Urinary bladder (tissue), 4 donors: ENCODE measurements around the gene LILRB2. TPM values are rescaled to one million over a fixed set of nuclear protein-coding genes. Genes with fewer than 3 reads are reported as not detected.

Source experiments
- DNase-seq: peaks from one replicate; pipeline ENCODE4 v3.0.0-alpha.2; 2015; ENCODE audit errors: extremely low spot score
- H3K27ac ChIP-seq: one replicate; pipeline ENCODE4 v1.5.1; 2013; ENCODE audit warnings: low read depth, mild to moderate bottlenecking, moderate library complexity
- H3K36me3 ChIP-seq: one replicate; pipeline ENCODE4 v1.6.1; 2013; ENCODE audit warnings: mild to moderate bottlenecking, moderate library complexity; ENCODE audit not compliant: insufficient read depth
- H3K4me1 ChIP-seq: one replicate; pipeline ENCODE4 v1.6.1; 2013; ENCODE audit warnings: mild to moderate bottlenecking, moderate library complexity; ENCODE audit not compliant: insufficient read depth
- H3K4me3 ChIP-seq: one replicate; pipeline ENCODE4 v1.5.1; 2013; ENCODE audit warnings: low read depth, low read length
- WGBS: extraction: QIAGEN DNeasy Blood & Tissue Kit; methylation state at CpG from one replicate; pipeline ENCODE4 v1.1.7; 2013; 5-methylcytosine and 5-hydroxymethylcytosine counted together
- polyA plus RNA-seq: library from polyadenylated mRNA; stranded (reverse); fragments of 200-250 nt; gene quantifications from one replicate; pipeline ENCODE4 v1.2.3, GENCODE V29; 2013
- total RNA-seq: library from RNA; depleted of rRNA; stranded (reverse); fragments of >200 nt; gene quantifications from one replicate; pipeline ENCODE4 v1.2.3, GENCODE V29; 2014
- donor health status: healthy with polysubstance abuse.
- donor health status: healthy.

LILRB2 gene
- total and polyA plus RNA-seq, 2 donors = 1.3 to 6.2 TPM

DNA sequence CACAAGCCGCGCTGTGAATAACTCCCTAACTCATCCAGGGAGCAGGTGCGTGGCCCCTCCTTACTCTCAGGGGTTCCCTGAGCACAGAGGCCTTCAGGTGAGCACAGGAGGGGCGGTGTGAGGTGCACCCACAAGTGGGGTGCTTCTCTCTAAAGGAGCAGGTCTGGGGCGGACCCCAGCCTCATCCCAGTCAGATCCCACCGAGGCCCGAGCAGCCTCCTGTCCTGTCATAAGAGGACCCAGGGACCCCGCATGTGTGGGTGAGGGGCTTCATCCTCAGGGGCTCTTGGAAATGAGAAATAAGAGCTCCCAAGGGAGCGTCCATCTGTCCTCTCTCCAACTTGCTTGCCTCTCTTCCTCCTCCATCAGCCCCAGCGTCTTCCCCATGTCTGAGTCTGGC is 35.0 kb upstream of the LILRB2 start:
- H3K27ac ChIP-seq = no peak overlapping the region
- no peak for DNase-seq
- no peak overlapping the region for H3K4me3 ChIP-seq
- no peaks in the 10 kb centered on the region for H3K4me1 ChIP-seq
- no peaks in the 10 kb centered on the region for H3K36me3 ChIP-seq
- 78% methylated on average over 10 of the region's 10 CpGs for WGBS

DNA sequence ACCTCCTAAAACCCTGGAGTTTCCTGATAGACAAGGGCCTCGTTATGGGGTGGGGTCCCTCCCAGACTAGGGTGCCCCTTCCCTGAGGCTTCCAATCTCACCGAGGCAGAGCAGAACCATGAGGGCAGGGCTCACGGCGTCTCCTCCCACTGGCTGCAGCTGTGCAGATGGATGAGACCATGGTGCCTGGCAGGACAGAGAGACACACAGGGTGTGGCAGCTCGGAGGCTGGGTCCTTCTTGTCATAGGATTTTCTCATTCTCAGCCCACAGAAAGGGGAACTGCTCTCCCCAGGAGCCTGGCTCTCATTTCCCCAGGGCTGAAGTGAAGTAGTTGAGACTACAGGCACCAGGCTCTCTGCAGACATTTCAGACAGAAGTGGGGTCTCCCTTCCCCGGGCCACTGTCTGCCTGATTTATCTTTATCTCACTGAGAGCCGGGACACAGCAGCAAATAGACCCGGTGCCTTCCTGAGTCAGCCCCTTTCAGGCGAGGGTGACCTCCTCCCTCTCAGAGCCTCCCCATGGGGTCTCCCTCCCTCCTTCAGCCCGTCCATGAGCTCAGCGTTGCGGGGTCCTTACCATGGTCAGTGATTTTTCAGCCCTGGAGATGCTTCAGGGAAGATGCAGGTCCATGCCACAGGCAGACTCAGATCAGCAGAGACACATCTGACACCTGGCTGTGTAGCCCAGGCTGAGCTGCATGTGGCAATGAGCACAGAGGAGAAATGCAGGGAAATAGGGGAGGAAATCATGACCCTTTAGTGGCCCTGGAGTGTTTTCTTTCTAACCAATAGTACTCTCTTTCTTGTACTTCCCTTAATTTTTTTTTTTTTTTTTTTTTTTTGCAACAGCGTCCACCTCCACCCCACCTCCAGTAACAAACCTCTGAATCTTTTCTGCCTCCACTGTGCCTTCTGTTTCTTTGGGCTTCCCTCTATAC is 31.8 kb upstream of the LILRB2 start, which contains the start of gene LILRA5:
Gene LILRA5, minus strand, starts transcription at position 731 of the 942 bp plus-strand sequence. Its CDS starts 147 bp downstream, at position 584.
- Histone ChIP-seq H3K27ac (no peak within 1 kb of the TSS), H3K4me3 (no peak within 1 kb of the TSS), H3K4me1 (no peaks in the 10 kb centered on the region), H3K36me3 (no peaks in the 10 kb centered on the region)
- WGBS = 56% methylated on average over 13 of the region's 13 CpGs
- DNase-seq = no peak

GRCh38 chr19:54312011-54312410 is 31.1 kb upstream of the LILRB2 start:
- DNase-seq = no peak
- Histone ChIP-seq H3K4me3 (no peak overlapping the region), H3K27ac (no peak overlapping the region), H3K4me1 (no peaks in the 10 kb centered on the region), H3K36me3 (no peaks in the 10 kb centered on the region)
- 64% methylated on average over 6 of the region's 6 CpGs for WGBS

- H3K36me3 ChIP-seq = no peaks in the 10 kb centered on the region
- H3K4me3 ChIP-seq = no peak overlapping the region
- H3K4me1 ChIP-seq = no peaks in the 10 kb centered on the region
- H3K27ac ChIP-seq = no peak overlapping the region
- 61% methylated on average over 5 of the region's 5 CpGs for WGBS
- no peak for DNase-seq
Observed at GRCh38 chr19:54311486-54311885, 30.6 kb upstream of the LILRB2 start.

- no peak overlapping the region for H3K27ac ChIP-seq
- WGBS = 75% methylated on average over 5 of the region's 5 CpGs
- H3K36me3 ChIP-seq = no peaks in the 10 kb centered on the region
- H3K4me3 ChIP-seq = no peak overlapping the region
- no peak for DNase-seq
- H3K4me1 ChIP-seq = no peaks in the 10 kb centered on the region
Observed at GRCh38 chr19:54310543-54310942, 29.6 kb upstream of the LILRB2 start.

DNA sequence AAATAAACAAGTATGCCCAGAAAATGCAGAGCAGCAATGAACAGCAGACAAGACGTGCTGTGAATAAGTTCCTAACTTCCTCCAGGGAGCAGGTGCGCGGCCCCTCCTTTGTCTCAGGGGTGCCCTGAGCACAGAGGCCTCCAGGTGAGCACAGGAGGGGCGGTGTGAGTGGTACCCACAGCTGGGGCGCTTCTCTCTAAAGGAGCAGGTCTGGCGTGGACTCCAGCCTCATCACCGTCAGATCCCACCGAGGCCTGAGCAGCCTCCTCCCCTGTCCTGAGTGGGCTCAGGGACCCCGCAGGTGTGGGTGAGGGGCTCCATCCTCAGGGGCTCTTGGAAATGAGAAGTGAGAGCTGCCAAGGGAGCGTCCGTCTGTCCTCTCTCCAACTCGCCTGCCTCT is 28.9 kb upstream of the LILRB2 start:
- DNase-seq = no peak
- Histone ChIP-seq H3K4me3 (no peak overlapping the region), H3K36me3 (no peaks in the 10 kb centered on the region), H3K4me1 (no peaks in the 10 kb centered on the region), H3K27ac (no peak overlapping the region)
- 70% methylated on average over 12 of the region's 12 CpGs for WGBS

DNA sequence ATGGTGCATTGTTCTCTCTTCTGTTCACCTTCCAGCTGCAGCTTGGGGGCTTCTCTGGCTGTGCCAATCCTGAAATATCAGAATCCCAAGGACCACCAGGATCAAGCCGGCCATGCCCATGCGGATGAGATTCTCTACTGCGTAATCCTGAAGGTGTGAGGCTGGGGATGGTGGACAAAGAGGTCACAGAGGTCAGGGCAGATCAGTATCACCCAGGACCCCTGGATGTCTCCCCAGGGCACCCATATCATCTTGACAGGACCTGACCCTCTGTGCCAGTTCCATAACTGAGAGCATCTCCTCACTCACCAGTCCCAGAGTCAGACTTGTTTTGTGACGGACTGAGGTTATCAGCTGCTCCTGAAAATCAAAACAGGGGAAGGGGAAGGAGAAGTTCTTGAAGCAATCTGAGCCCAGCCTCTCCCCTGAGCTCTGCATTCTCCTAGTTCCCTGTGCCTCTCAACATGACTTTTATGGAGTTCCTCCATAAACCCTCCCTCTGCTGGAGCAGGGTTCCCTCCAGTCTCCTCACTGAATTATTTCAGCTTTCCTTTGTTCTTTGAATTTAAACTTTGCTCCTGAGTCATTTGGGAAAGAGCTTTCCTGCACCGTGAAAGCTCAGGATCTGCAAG is 26.6 kb upstream of the LILRB2 start:
- no peaks in the 10 kb centered on the region for H3K4me1 ChIP-seq
- H3K27ac ChIP-seq = no peak overlapping the region
- 81% methylated on average over 5 of the region's 5 CpGs for WGBS
- DNase-seq = no peak
- no peaks in the 10 kb centered on the region for H3K36me3 ChIP-seq
- H3K4me3 ChIP-seq = no peak overlapping the region

DNA sequence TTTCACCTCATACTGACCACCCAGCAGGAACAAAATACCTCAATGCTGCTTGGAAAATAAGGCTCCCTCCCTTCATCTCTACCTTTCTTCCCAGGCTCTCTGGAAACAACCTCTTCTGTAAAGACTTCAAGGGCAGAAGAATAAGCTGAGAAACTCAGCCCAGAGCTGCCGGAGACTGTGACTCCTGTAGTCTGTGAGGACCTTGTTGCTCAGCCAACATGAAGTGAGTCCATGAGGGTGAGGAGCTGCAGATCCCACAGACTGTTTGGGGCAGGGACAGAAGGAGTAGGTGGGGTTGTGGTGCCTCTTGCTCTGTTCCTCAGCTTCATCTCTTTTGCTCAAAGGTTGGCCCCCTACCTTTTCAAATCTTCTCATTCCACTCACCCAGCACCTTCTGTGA is 24.2 kb upstream of the LILRB2 start:
- WGBS = 84% methylated on average over 1 of the region's 1 CpG
- Histone ChIP-seq H3K4me3 (no peak overlapping the region), H3K27ac (no peak overlapping the region), H3K36me3 (no peaks in the 10 kb centered on the region), H3K4me1 (no peaks in the 10 kb centered on the region)
- no peak for DNase-seq

GRCh38 chr19:54302257-54302656 is 21.3 kb upstream of the LILRB2 start:
- H3K4me1 ChIP-seq = no peaks in the 10 kb centered on the region
- H3K36me3 ChIP-seq = no peaks in the 10 kb centered on the region
- WGBS = 63% methylated on average over 4 of the region's 4 CpGs
- no peak overlapping the region for H3K27ac ChIP-seq
- no peak overlapping the region for H3K4me3 ChIP-seq
- no peak for DNase-seq

DNA sequence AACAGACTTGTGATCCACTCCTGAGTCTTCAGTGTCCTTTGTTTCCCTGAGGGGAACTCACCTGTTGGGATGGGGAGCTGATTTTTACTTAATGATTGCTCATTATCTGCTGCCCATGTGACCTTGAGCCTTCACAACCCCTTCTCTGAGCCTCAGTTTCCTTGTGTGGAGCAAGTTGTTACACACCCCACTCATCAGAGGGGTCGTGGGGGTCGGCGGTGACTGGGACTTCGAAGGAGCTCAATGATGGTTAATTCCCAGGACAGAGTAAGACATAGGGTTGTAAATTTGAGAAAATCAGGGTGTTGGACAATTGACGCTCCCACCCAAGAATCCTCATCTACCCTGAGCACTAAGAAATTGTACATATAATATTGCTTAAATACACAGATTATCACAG is 18.6 kb upstream of the LILRB2 start:
- H3K4me3 ChIP-seq = no peak overlapping the region

GRCh38 chr19:54299126-54299498 is 18.2 kb upstream of the LILRB2 start:
- WGBS = 58% methylated on average over 7 of the region's 7 CpGs
- DNase-seq = no peak

More for the DNA sequence above, 18.6 kb upstream of the LILRB2 start:
- Histone ChIP-seq H3K36me3 (no peaks in the 10 kb centered on the region), H3K4me1 (no peaks in the 10 kb centered on the region), H3K27ac (no peak overlapping the region)
- WGBS = 86% methylated on average over 5 of the region's 5 CpGs
- DNase-seq = no peak

GRCh38 chr19:54298357-54299125 is 17.6 kb upstream of the LILRB2 start:
- Histone ChIP-seq H3K27ac (no peak overlapping the region), H3K36me3 (no peaks in the 10 kb centered on the region), H3K4me3 (no peak overlapping the region), H3K4me1 (no peaks in the 10 kb centered on the region)
- 62% methylated on average over 4 of the region's 4 CpGs for WGBS
- DNase-seq = no peak

More at GRCh38 chr19:54299126-54299498, 18.2 kb upstream of the LILRB2 start:
- Histone ChIP-seq H3K4me1 (no peaks in the 10 kb centered on the region), H3K4me3 (no peak overlapping the region), H3K27ac (no peak overlapping the region), H3K36me3 (no peaks in the 10 kb centered on the region)

DNA sequence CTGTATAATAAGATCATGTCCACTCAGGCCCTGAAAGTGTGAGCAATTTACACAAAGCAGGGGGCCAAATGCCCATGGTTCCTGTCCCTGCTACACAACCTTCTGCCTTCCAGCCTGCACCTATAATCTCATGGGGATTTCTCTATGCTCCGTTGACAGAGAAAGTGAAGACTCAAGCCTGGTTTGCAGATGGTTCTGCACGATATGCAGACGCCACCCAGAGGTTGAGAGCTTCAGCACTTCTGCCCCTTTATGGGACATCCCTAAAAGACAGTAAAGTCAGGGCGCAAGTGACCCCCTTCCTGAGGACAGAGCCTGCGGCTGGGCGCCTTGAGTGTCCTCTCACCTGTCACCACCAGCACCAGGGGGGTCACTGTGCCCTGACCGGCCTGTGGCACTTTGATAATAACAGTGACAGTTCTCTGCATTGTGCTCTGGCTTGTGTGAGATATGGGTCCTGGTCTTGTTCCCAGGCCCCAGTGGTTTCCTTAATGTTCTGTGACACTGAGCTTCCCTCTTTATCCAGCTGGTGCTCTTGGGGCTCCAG is 16.9 kb upstream of the LILRB2 start:
- no peak overlapping the region for H3K27ac ChIP-seq
- no peak overlapping the region for H3K4me3 ChIP-seq
- WGBS = 39% methylated on average over 7 of the region's 7 CpGs
- no peaks in the 10 kb centered on the region for H3K4me1 ChIP-seq
- H3K36me3 ChIP-seq = no peaks in the 10 kb centered on the region
- no peak for DNase-seq
